Stomach smooth muscle (tissue), 2 donors: ENCODE results near the gene RHBDL1.

ENCODE experiments used
- H3K27ac ChIP-seq: one replicate; pipeline ENCODE4 v1.7.0; 2013; ENCODE audit warnings: mild to moderate bottlenecking, low read length, inconsistent platforms
- H3K27me3 ChIP-seq, 2 donors: one replicate each; pipeline ENCODE4 v1.7.0; 2013; ENCODE audit warnings: low read length in 2 of 2; ENCODE audit not compliant: insufficient read depth in 2 of 2, control insufficient read depth in 1 of 2
- H3K36me3 ChIP-seq, 2 donors: one replicate each; pipeline ENCODE4 v1.7.0; 2013; ENCODE audit warnings: low read length in 2 of 2; ENCODE audit not compliant: control insufficient read depth in 2 of 2, insufficient read depth in 2 of 2
- H3K4me1 ChIP-seq: one replicate; pipeline ENCODE4 v1.7.0; 2013; ENCODE audit warnings: low read length; ENCODE audit not compliant: control insufficient read depth, insufficient read depth
- H3K4me3 ChIP-seq, 2 donors: one replicate each; pipeline ENCODE4 v1.7.0; 2013; ENCODE audit warnings: low read length in 2 of 2
- H3K9ac ChIP-seq, 2 donors: one replicate each; pipeline ENCODE4 v1.7.0; 2013; ENCODE audit warnings: low read length in 2 of 2, mild to moderate bottlenecking in 1 of 2
- H3K9me3 ChIP-seq, 2 donors: one replicate each; pipeline ENCODE4 v1.7.0; 2013; ENCODE audit warnings: low read length in 2 of 2; ENCODE audit not compliant: control insufficient read depth in 2 of 2
- donor health status: healthy.
- donor health status: Pancreatic carcinoma.

RHBDL1 gene

GRCh38 chr16:638836-639235 lies 36.6 kb upstream of the RHBDL1 start:
- Histone ChIP-seq H3K27ac (no peak overlapping the region), H3K27me3 (no peaks in the 10 kb centered on the region), H3K9ac (no peak overlapping the region), H3K4me1 (peaks cover 43% of the 10 kb centered on the region), H3K4me3 (no peak overlapping the region), H3K36me3 (no peaks in the 10 kb centered on the region), H3K9me3 (no peaks in the 10 kb centered on the region)

GRCh38 chr16:640614-641013 lies 34.9 kb upstream of the RHBDL1 start:
- no peak overlapping the region for H3K9ac ChIP-seq
- H3K36me3 ChIP-seq = no peaks in the 10 kb centered on the region
- H3K27me3 ChIP-seq = no peaks in the 10 kb centered on the region
- no peaks in the 10 kb centered on the region for H3K9me3 ChIP-seq
- H3K27ac ChIP-seq = peak overlapping the region; percentile 83
- H3K4me1 ChIP-seq = peaks cover 32% of the 10 kb centered on the region
- H3K4me3 ChIP-seq = no peak overlapping the region

GRCh38 chr16:641326-642188 lies 33.9 kb upstream of the RHBDL1 start, which contains the start of gene MCRIP2:
Gene MCRIP2 (plus strand): TSS chr16:641828. CDS start chr16:641992, 164 bp downstream.
- Histone ChIP-seq H3K4me3 (peak within 1 kb of the TSS; percentile 69 to 80), H3K9ac (peak within 1 kb of the TSS; percentile 76 to 83), H3K36me3 (no peaks in the 10 kb centered on the region), H3K27ac (peak within 1 kb of the TSS; percentile 83), H3K9me3 (no peaks in the 10 kb centered on the region), H3K27me3 (no peaks in the 10 kb centered on the region), H3K4me1 (peaks cover 38% of the 10 kb centered on the region)

- Histone ChIP-seq H3K27me3 (no peaks in the 10 kb centered on the region), H3K9me3 (no peaks in the 10 kb centered on the region), H3K4me3 (peak overlapping the region; percentile 69 to 80), H3K27ac (peak overlapping the region; percentile 83), H3K9ac (peak overlapping the region; percentile 58 to 83), H3K36me3 (no peaks in the 10 kb centered on the region), H3K4me1 (peaks cover 38% of the 10 kb centered on the region)
Observed at GRCh38 chr16:642189-643049, 33.1 kb upstream of the RHBDL1 start.

GRCh38 chr16:643050-643368 lies 32.5 kb upstream of the RHBDL1 start:
- peak overlapping the region; percentile 55 for H3K27ac ChIP-seq
- peak overlapping the region; percentile 58 to 83 for H3K9ac ChIP-seq
- no peaks in the 10 kb centered on the region for H3K27me3 ChIP-seq
- no peaks in the 10 kb centered on the region for H3K9me3 ChIP-seq
- peak overlapping the region; percentile 69 to 80 for H3K4me3 ChIP-seq
- peaks cover 38% of the 10 kb centered on the region for H3K4me1 ChIP-seq
- H3K36me3 ChIP-seq = no peaks in the 10 kb centered on the region

GRCh38 chr16:644556-644955 lies 30.9 kb upstream of the RHBDL1 start:
- peaks cover 49% of the 10 kb centered on the region for H3K4me1 ChIP-seq
- no peak overlapping the region for H3K9ac ChIP-seq
- no peak overlapping the region for H3K27ac ChIP-seq

GRCh38 chr16:645852-646678 lies 29.4 kb upstream of the RHBDL1 start:
- Histone ChIP-seq H3K36me3 (no peaks in the 10 kb centered on the region), H3K9me3 (no peaks in the 10 kb centered on the region), H3K9ac (no peak overlapping the region), H3K4me1 (peaks cover 54% of the 10 kb centered on the region), H3K4me3 (no peak overlapping the region), H3K27ac (no peak overlapping the region), H3K27me3 (no peaks in the 10 kb centered on the region)

More at GRCh38 chr16:644556-644955, 30.9 kb upstream of the RHBDL1 start:
- Histone ChIP-seq H3K4me3 (no peak overlapping the region), H3K27me3 (no peaks in the 10 kb centered on the region), H3K36me3 (no peaks in the 10 kb centered on the region), H3K9me3 (no peaks in the 10 kb centered on the region)

GRCh38 chr16:646679-647172 lies 28.7 kb upstream of the RHBDL1 start:
- Histone ChIP-seq H3K27me3 (no peaks in the 10 kb centered on the region), H3K9me3 (no peaks in the 10 kb centered on the region), H3K9ac (no peak overlapping the region), H3K4me3 (no peak overlapping the region), H3K4me1 (peaks cover 48% of the 10 kb centered on the region), H3K27ac (no peak overlapping the region), H3K36me3 (no peaks in the 10 kb centered on the region)

- Histone ChIP-seq H3K27ac (peak overlapping the region; percentile 80), H3K9ac (no peak overlapping the region), H3K4me3 (no peak overlapping the region), H3K9me3 (no peaks in the 10 kb centered on the region), H3K4me1 (peaks cover 47% of the 10 kb centered on the region), H3K36me3 (no peaks in the 10 kb centered on the region), H3K27me3 (no peaks in the 10 kb centered on the region)
Observed at GRCh38 chr16:647173-647902, 28.1 kb upstream of the RHBDL1 start.
